GM21360 (cell line): ENCODE measurements around the gene NDFIP1.
A peak's percentile ranks its signal among the peaks of the same experiment; 100 is the strongest.

Experiments used
- ATAC-seq: cut with Tn5 transposase; IDR thresholded peaks from one replicate; pipeline ENCODE4 v1.9.1; 2021; ENCODE audit warnings: mild to moderate bottlenecking, moderate library complexity; ENCODE audit not compliant: unreplicated experiment

NDFIP1 gene

DNA sequence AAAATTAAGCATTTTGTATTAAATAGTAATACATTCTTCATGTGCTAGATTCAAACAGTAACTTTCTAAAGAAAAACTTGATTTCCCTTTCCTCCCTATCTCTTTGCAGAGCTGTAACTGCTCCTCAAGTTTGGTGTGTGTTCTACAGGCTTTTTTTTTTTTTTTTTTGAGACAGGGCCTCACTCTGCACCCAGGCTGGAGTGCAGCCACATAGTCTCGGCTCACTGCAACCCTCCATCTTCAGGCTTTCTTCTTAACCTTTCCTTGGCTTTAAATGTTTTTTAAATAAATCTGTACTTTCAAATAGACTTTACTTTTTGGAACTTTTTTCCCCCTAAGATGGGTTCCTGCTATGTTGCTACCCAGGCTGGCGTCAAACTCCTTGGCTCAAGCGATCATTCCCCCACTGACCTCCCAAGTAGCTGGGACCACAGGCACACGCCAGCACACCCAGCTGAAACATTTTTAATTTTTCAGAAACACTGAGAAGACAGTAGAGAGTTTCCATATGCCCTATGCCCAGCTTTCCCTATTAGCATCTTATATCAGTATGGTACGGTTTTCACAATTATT, 9.1 kb downstream of the NDFIP1 start:
- no peak for ATAC-seq

DNA sequence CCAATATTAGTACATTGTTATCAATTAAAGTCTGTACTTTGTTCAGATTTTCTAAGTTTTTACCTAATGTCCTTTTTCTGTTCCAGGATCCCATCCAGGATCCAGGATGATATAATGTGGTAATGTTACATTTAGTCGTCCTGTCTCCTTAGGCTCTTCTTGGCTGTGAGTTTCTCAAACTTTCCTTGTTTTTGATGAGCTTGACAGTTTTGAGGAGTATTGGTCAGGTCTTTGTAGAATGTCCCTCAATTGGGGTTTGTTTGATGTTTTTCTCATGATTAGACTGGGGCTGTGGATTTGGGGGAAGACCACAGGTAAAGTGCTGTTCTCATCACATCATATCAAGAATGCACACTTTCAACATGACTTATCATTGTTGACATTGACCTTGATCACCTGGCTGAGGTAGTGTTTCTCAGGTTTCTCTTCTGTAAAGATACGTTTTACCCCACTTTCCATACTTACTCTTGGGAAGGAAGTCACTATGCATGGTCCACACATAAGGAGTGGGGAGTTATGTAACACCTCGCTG, 9.6 kb downstream of the NDFIP1 start:
- ATAC-seq: no peak

DNA sequence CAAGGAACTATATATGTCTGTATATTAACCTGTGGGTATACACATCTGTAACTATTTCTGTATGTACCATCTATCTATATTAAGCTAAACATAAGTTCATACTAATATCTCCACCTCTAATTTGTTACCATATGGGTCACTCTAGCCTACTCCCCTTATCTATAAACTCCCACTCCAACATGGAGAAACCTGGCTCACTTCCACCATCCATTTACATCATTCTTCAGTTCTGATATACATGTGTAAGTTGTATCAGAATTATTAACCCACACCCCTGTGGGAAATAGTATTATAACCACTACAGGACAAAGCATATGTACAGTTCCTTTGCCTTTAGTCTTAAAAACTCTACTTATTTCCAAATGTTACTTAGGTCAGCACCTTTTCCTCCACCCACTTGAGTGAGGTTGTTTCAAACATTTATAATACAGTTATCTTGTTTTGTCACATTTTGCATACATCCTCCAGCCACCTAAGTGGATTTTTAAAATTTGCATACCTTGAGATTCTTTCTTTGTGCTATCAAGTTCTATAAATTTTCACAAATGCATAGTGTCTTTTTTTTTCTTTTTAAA, 10.6 kb downstream of the NDFIP1 start:
- ATAC-seq: no peak

DNA sequence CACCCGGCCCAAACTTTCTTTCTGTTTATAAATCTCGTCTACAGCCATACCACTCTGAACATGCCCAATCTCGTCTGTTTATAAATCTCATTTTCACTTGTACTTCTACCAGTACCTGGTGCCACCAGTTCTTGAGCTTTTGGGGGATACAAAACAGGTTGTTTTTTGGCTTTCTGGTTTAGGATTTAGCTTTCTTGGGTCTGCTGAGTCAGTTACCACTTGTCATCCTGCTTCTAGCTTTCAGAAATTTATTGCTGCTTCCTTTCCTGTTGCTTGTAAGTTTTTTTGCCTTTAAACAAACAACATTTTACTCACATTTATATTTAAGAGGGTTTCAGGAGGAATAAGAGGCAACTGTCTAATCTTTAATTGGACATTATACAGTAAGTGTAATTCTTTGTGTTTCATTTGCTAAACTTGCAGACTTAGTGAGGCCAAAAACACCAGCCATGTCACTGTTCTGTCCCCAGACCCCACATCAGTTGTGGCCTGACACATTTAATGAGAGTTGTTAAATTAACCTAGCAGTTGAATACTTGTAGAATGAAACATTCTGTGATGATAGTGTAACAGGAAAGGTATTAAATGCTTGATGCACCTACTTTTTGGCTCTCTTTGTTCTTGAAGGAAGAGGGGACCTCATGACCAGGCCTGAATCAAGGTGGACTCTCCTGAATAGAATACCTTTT, 11.8 kb downstream of the NDFIP1 start:
- ATAC-seq: no peak

DNA sequence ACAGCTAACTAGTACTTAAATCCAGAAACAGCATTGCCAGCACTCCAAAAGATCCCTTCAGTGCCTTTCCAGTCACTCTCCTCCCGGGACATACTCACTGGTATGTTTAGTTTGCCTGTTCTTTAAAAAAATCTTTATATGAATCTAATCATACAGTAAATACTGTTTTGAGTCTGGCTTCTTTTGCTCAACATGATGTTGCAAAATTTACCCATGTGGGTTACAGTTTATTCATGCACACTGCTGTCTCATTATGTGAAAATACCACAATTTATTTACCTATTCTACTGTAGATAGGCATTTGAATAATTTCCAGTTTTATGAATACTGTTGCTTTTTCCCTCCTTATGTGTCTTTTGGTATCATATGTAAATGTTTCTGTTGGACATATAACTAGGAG, 13.5 kb downstream of the NDFIP1 start:
- no peak for ATAC-seq

DNA sequence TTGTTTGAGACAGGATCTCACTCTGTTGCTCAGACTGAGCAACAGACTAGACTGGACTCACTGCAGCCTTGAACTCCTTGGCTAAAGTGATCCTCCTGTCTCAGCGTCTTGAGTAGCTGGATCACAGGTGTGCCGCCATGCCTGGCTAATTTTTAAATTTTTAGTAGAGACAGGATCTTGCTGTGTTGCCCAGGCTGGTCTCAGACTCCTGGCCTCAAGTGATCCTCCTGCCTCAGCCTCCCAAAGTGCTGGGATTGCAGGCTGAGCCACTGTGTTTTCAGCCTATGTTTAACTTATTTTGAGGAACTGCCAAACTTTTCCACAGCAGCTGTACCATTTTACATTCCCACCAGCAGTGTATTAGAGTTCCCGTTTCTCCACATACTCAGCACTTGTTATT, 16.8 kb downstream of the NDFIP1 start:
- ATAC-seq: no peak

DNA sequence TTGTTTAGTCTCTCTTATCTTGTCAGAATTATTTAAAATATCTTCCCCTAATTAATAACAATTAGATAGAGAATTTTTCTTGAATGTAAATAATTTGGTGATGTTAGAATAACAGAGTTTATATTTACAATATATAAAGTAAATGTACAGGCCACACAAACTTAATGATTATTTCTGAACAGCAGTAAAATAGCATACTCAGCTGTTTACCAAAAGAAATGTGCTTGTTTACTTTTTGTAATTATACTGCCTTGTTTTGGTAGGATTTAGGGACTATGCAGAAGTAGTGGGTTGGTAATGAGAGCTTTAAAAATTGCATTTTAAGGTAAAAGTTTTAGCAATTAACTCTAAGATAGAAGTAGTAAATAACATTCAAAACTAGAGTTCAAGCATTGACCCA, 17.4 kb downstream of the NDFIP1 start:
- ATAC-seq: no peak

DNA sequence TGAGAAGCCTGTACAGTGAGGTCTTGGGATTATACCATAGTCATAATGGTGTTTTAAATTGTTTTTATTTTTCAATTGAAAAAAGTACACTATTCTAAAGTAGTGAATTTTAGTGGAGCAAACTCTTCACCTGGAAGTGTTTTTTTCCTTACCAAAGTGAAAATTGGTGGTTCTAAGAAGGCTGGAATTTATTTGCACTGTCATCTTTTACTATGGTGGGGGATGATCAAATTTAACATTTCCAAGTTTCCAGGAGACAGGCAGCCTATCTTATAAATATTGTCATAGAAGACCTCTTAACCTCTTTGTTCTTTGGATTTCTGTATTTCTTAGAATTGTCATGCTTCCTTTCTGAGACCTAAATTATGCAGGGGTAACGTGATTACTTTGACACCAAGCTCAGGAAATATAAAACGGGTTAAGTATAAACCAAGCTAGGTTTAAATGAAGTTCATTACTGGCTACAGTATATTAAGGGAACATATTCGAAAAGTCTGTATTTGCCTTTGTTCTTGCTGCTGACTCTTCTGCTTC, 20.2 kb downstream of the NDFIP1 start:
- no peak for ATAC-seq

DNA sequence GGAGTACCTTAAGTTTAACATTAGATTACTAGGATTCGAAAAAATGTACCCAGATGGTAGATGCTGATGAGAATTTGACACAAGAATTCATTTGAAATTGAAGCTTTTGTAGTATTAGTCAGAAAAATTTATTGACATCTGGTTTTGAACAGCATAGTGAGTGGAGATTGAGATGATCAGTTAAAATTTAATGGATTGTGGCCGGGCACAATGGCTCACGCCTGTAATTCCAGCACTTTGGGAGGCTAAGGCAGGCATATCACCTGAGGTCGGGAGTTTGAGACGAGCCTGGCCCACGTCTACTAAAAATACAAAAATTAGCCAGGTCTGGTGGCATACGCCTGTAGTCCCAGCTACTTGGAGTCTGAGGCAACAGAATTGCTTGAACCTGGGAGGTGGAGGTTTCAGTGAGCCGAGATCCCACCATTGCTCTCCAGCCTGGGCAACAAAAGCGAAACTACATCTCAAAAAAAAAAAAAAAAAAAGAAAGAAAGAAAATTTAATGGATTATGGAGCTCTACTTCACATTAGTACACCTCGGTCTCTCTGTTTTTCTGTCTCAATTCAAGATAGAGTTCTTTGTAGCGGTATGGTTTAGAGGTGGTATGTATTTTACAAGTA, 21.0 kb downstream of the NDFIP1 start:
- ATAC-seq: no peak

DNA sequence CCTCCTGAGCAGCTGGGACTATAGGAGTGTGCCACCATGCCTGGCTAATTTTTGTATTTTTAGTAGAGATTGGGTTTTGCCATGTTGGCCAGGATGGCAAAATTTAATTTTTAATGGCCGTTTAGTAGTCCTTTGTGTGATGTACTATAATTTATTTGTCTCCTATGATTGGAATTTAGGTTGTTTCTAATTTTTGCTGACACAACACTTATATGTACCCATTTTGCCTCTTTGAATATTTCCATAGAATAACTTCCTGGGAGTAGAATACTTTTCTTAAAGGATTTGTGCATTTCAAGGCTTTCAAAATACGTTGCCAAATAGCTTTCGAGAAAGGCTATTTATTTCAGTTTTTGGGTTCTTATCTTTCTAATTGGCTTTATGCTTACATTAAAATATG, 22.8 kb downstream of the NDFIP1 start:
- ATAC-seq: no peak

DNA sequence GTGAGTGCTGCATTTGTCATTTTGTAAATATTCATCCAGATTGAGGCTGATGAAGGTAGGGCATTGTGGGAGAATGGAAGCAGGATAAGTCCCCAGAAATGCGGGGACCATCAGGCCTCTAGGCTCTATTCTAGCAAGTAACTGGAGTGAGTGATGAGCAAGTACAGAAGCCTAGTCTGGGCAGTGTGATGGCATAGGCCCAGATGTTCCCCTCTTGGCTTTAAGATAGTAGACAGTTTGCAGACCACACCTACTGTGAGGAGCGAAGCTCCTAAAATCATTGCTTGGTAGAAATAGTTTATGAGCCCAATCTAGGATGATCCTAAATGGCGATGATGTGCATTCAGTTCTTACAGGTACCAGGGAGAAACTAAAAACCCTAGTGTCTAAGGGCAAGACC, 24.3 kb downstream of the NDFIP1 start:
- no peak for ATAC-seq

DNA sequence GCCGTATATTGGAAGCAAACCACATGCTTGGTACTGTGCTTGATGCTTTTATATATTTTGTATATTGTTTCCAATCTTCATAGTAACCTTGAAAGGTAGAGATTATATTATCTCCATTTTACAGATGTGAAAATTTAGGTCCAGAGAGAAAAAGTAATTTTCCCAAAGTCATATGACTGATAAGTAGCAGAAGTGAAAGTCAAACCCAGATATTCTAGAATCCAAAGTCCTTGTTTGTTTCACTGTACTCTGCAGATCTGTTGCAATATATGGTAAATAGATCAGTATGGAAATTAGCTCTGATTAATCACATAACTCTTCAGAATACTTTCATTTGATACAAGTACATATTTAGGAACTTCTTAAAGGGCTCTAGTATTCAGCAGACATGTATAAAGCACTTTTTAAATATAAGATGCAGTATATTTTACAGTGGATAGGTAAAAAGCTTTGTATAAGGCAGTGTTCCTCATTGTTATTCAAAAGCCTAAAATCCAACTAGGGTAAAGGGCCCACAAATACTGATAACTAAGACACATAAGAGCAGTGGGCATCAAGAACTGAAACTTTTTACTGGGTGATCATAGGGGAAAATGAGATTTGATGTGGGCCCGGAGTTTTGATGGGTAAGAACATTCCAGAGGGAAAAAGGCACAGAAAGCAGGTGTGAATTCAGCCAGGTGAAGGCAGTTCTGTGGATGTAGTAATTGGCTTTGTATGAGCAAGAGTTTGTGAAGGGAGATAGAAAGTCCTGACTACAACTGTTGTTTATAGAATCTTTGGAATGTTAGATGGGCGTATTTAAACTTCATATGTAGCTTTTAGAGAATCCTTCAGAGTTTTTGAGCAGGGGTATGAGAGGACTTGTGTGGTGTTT, 25.0 kb downstream of the NDFIP1 start:
- no peak for ATAC-seq

DNA sequence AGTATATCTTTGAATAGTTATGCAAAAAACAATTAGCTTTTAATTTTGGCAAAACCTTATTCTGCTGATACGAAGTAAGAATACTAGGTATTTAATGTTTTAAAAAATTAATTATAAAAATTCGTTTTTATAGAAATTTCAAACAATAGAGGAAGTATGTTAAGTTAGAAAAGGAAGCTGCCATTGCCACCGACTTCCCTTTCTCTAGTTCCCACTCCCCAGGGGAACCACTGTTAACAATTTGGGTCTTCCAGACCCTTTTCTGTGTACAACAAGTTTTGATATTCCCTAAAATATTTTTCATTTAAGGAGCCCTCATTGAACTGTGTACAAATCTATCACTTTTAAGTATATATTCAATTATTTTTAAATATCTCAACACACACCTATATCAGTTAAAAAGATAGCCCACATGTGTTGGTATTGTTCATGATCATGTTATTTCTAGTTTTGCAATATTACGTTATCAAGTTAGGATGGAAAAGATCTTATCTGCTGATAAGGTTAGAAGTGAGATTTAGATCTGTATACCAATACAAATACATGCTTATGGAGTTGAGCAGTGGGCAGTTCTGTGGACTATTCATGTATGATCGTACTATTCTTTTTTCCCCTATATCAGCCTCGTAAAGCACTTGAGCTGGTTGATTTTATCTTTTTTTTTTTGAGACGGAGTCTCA, 25.9 kb downstream of the NDFIP1 start:
- no peak for ATAC-seq

DNA sequence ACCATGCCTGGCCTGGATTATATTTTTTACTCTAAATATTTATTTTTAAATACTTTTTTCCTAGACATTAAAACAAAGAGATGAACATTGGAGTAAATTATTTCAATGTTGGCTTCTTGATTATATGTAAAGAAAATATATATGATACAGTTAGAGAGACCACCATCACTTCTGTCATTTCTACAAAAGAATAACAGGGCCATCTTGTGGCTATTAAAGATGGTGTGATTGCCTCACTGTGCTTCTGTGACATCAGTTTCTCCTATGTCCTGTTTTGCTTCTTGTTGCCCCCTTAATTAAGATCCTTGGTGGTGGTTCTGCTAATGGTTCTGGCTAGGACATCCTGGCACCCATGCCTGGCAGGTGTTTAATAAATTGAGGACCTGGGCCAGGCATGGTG, 32.9 kb downstream of the NDFIP1 start:
- ATAC-seq: no peak

DNA sequence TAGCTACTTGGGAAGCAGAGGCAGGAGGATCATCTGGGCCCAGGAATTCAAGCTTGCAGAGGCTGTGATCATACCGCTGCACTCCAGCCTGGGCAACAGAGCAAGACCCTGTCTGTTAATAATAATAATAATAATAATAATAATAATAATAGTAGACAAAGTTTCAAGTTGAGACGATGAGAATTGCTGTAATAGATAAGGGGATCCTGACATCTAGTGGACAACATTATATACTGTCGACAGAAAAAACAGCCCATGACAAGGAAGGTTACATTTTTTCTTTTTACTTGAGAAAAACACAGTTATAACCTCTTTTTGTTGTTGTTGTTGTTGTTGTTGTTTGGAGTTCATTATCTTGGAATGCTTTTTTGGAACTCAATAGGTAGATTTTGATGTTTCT, 35.3 kb downstream of the NDFIP1 start:
- no peak for ATAC-seq

DNA sequence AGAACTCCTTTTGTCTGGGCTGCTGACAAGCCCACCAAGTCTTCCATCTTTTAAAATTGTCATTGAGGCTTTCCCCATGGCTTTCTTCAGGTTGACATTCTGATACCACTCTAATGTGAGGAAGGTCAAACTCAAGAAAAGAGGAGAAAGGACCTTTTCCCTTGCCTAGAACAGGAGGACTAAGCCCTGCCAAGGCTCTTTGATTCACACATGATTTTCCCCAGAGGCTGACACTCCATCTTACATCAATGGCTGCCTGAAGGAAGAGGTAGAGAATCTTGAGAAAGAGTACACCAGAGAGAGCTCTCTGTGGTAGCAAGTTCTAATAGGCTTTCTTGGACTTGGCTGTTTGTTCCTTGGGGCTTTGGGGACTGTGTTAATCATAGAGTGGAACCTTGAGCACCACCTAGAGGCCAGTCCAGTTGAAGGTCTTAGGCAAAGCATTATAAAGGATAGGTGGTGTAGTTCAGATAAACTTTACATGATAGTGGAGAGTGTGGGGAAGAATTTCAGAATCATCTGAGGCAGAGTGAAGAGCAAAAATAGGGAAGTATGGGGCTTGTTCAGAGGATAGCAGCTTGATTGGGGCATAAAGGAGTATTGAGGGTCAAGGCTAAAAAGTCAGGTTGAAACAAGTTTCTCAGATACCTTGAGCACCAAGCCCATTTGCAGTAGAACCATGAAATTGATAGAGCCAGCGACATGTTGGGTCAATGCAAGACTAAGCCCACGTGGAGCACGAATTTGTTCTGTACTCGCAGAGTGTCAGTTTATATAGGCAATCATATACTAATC, 36.7 kb downstream of the NDFIP1 start:
- peak; percentile 75 for ATAC-seq

DNA sequence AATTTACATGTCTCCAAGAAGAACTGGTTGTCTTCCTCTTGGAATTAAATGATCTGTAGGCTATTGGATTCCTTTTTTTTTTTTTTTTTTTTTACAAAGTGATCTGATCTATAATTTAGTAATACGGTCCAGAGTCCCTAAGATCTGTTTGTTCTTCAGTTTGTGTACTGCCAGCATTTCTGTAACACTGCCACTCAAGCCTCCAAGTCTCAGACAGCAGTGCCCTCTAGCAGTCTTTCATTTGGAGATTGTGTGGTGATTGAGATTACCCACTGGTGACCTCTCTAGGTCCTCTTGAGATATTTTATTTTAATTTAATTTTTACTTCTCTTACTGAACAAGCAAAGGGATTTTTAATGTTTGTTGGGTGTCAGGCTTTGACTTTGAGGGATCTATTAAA, 40.8 kb downstream of the NDFIP1 start:
- ATAC-seq: no peak

DNA sequence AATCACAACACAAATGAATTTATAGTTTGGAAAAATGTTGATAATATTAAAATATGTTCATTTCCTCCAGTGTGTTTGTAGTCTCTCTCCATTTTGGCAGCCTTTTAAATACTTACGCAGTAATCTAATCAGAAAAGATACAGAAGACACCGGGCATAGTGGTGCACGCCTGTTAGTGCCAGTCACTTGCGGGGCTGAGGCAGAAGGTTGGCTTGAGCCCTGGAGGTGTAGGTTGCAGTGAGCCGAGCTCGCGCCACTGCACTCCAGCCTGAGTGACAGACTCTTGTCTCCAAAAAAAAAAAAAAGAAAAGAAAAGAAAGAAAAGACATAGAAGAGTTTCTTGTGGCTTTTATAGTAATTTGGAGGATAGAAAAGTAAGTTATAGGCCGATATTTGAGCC, 41.9 kb downstream of the NDFIP1 start:
- no peak for ATAC-seq
